IMR-90 (cell line): ENCODE measurements around the gene BOLA1. TPM values are rescaled to one million over a fixed set of nuclear protein-coding genes. Genes with fewer than 3 reads are reported as not detected.

Experiments used
- ATAC-seq: fragments of 200-7000 bp; cut with Tn5 transposase; 2 replicates; pipeline ENCODE4 v1.9.1; 2020; ENCODE audit warnings: low read depth, mild to moderate bottlenecking, moderate library complexity
- BruUV-seq: library from RNA; stranded (reverse); fragments of 400-500 nt; replicated peaks from 2 replicates; lab custom pipeline; 2021; lab: Mats Ljungman, UMichigan
- CTCF ChIA-PET: fragments of 300-600 bp; formaldehyde crosslinking; extraction: SDS; loops from one replicate; lab custom pipeline; 2021; ENCODE audit warnings: antibody characterized with exemption; lab: Yijun Ruan, JAX
- POLR2A ChIA-PET: fragments of 300-600 bp; sonication (Branson Sonifier 250); formaldehyde crosslinking; loops from one replicate; lab custom pipeline; 2022; ENCODE audit warnings: antibody characterized with exemption; ENCODE audit not compliant: unreplicated experiment; lab: Charles Lee
- DNase-seq: peaks from one replicate; pipeline ENCODE4 v3.0.0; 2013
- H2AFZ ChIP-seq: replicated peaks from 2 replicates; pipeline ENCODE3; 2013; ENCODE audit warnings: low read length, mild to moderate bottlenecking; ENCODE audit not compliant: poor library complexity
- H2AK5ac ChIP-seq: 2 replicates; pipeline ENCODE4 v1.6.1; 2013; ENCODE audit warnings: low read depth, low read length, inconsistent platforms
- H2AK9ac ChIP-seq: replicated peaks from 2 replicates; pipeline ENCODE3; 2013; ENCODE audit warnings: mild to moderate bottlenecking, low read depth, low read length, moderate library complexity; ENCODE audit not compliant: poor library complexity
- H2BK120ac ChIP-seq: 2 replicates; pipeline ENCODE4 v1.6.1; 2013; ENCODE audit warnings: low read depth, low read length, inconsistent platforms
- H2BK15ac ChIP-seq: 3 replicates; pipeline ENCODE4 v1.6.1; 2013; ENCODE audit warnings: low read depth, low read length, inconsistent platforms
- H2BK20ac ChIP-seq: 2 replicates; pipeline ENCODE4 v1.6.1; 2013; ENCODE audit warnings: low read depth, mild to moderate bottlenecking, inconsistent platforms, low read length, moderate library complexity
- H2BK5ac ChIP-seq: 2 replicates; pipeline ENCODE4 v1.6.1; 2013; ENCODE audit warnings: mild to moderate bottlenecking, low read depth, low read length, inconsistent platforms; ENCODE audit not compliant: poor library complexity, severe bottlenecking
- H3K14ac ChIP-seq: replicated peaks from 2 replicates; pipeline ENCODE4 v1.6.1; 2013; ENCODE audit warnings: low read depth, low read length, inconsistent platforms
- H3K18ac ChIP-seq: 2 replicates; pipeline ENCODE4 v1.6.1; 2013; ENCODE audit warnings: low read depth, low read length, control low read depth
- H3K23ac ChIP-seq: 2 replicates; pipeline ENCODE4 v1.6.1; 2013; ENCODE audit warnings: low read depth, low read length, inconsistent platforms
- H3K27ac ChIP-seq: 2 replicates; pipeline ENCODE4 v1.5.1; 2013; ENCODE audit warnings: mild to moderate bottlenecking, control low read depth, low read length; ENCODE audit not compliant: insufficient read depth
- H3K27me3 ChIP-seq: 2 replicates; pipeline ENCODE4 v1.6.1; 2013; ENCODE audit warnings: low read length; ENCODE audit not compliant: control insufficient read depth, insufficient read depth
- H3K36me3 ChIP-seq: 2 replicates; pipeline ENCODE4 v1.6.1; 2013; ENCODE audit warnings: low read length, mixed read lengths; ENCODE audit not compliant: control insufficient read depth, insufficient read depth
- H3K4ac ChIP-seq: 2 replicates; pipeline ENCODE4 v1.6.1; 2013; ENCODE audit warnings: low read depth, low read length, inconsistent platforms
- H3K4me1 ChIP-seq: 2 replicates; pipeline ENCODE4 v1.6.1; 2013; ENCODE audit warnings: low read length, mixed read lengths; ENCODE audit not compliant: control insufficient read depth, insufficient read depth
- H3K4me2 ChIP-seq: 2 replicates; pipeline ENCODE4 v1.6.1; 2013; ENCODE audit warnings: low read depth, mild to moderate bottlenecking, control low read depth, low read length, moderate library complexity
- H3K4me3 ChIP-seq: 2 replicates; pipeline ENCODE4 v1.5.1; 2013; ENCODE audit warnings: low read depth, mild to moderate bottlenecking, control low read depth, low read length, moderate library complexity; ENCODE audit not compliant: insufficient read depth
- H3K56ac ChIP-seq: 2 replicates; pipeline ENCODE4 v1.6.1; 2013; ENCODE audit warnings: low read length, inconsistent platforms; ENCODE audit not compliant: insufficient read depth; ENCODE audit errors: extremely low read depth
- H3K79me1 ChIP-seq, 2 experiments: 2 replicates each; pipeline ENCODE4 v1.6.1; 2013; ENCODE audit warnings: low read length in 2 of 2, inconsistent platforms in 1 of 2, low read depth in 1 of 2
- H3K9ac ChIP-seq: 2 replicates; pipeline ENCODE4 v1.6.1; 2013; ENCODE audit warnings: low read depth, low read length, control low read depth
- H3K9me1 ChIP-seq: 2 replicates; pipeline ENCODE4 v1.6.1; 2013; ENCODE audit warnings: low read length, inconsistent platforms; ENCODE audit not compliant: insufficient read depth
- H3K9me3 ChIP-seq: 2 replicates; pipeline ENCODE4 v1.6.1; 2013; ENCODE audit warnings: low read length; ENCODE audit not compliant: control insufficient read depth, insufficient read depth
- H4K20me1 ChIP-seq: 2 replicates; pipeline ENCODE4 v1.6.1; 2013; ENCODE audit warnings: low read length, inconsistent platforms; ENCODE audit not compliant: insufficient read depth
- H4K5ac ChIP-seq: 2 replicates; pipeline ENCODE4 v1.6.1; 2013; ENCODE audit warnings: mild to moderate bottlenecking, low read depth, low read length, control low read depth
- H4K8ac ChIP-seq, 2 experiments: 2 replicates each; pipeline ENCODE4 v1.6.1; 2013; ENCODE audit warnings: low read depth in 2 of 2, low read length in 2 of 2, control low read depth in 1 of 2, inconsistent platforms in 1 of 2
- H4K91ac ChIP-seq: 2 replicates; pipeline ENCODE4 v1.6.1; 2013; ENCODE audit warnings: low read depth, low read length, inconsistent platforms; ENCODE audit not compliant: insufficient read depth
- BHLHE40 ChIP-seq: fragments of 150-350 bp; IDR thresholded peaks from 2 replicates; pipeline ENCODE4 v1.6.1; 2016; ENCODE audit warnings: mild to moderate bottlenecking, low read depth, low read length
- CEBPB ChIP-seq: IDR thresholded peaks from 2 replicates; pipeline ENCODE4 v1.6.1; 2012; ENCODE audit warnings: low read depth, low read length, improper control_type of control experiment
- CHD1 ChIP-seq: IDR thresholded peaks from 2 replicates; pipeline ENCODE4 v1.6.1; 2012; ENCODE audit warnings: low read depth, low read length, improper control_type of control experiment
- CTCF ChIP-seq: conservative IDR thresholded peaks from 2 replicates; pipeline ENCODE4 v1.5.1; 2012; ENCODE audit warnings: mild to moderate bottlenecking, low read depth, low read length, improper control_type of control experiment
- ELK1 ChIP-seq: fragments of 150-350 bp; IDR thresholded peaks from 2 replicates; pipeline ENCODE4 v1.6.1; 2016; ENCODE audit warnings: low read depth, mild to moderate bottlenecking, low read length, moderate library complexity, borderline replicate concordance
- FOS ChIP-seq: fragments of 150-350 bp; IDR thresholded peaks from 2 replicates; pipeline ENCODE4 v1.6.1; 2016; ENCODE audit warnings: low read depth, low read length
- MXI1 ChIP-seq: IDR thresholded peaks from 2 replicates; pipeline ENCODE4 v1.6.1; 2012; ENCODE audit warnings: low read depth, mild to moderate bottlenecking, low read length, moderate library complexity, borderline replicate concordance
- NFE2L2 ChIP-seq: fragments of 150-350 bp; IDR thresholded peaks from 2 replicates; pipeline ENCODE4 v1.6.1; 2016; ENCODE audit warnings: low read depth, mild to moderate bottlenecking, low read length
- POLR2A ChIP-seq: IDR thresholded peaks from 2 replicates; pipeline ENCODE4 v1.6.1; 2012; ENCODE audit warnings: mild to moderate bottlenecking, low read depth, low read length
- RAD21 ChIP-seq: IDR thresholded peaks from 2 replicates; pipeline ENCODE4 v1.6.1; 2012; ENCODE audit warnings: low read length, improper control_type of control experiment
- RCOR1 ChIP-seq: IDR thresholded peaks from 2 replicates; pipeline ENCODE4 v1.6.1; 2012; ENCODE audit warnings: mild to moderate bottlenecking, low read length, improper control_type of control experiment; ENCODE audit not compliant: insufficient replicate concordance
- RFX5 ChIP-seq: IDR thresholded peaks from 2 replicates; pipeline ENCODE4 v1.8.0; 2012; ENCODE audit warnings: low read depth, mild to moderate bottlenecking, low read length, moderate library complexity
- SMC3 ChIP-seq: fragments of 150-350 bp; IDR thresholded peaks from 2 replicates; pipeline ENCODE4 v1.6.1; 2016; ENCODE audit warnings: low read depth, mild to moderate bottlenecking, antibody characterized with exemption, low read length, moderate library complexity
- WGBS, 2 experiments: methylation state at CpG; one replicate each; pipeline versions ENCODE4 v1.1.5 to v1.1.7; 2013; ENCODE audit warnings: missing lambda C conversion rate in 2 of 2; ENCODE audit not compliant: insufficient read length in 1 of 2; ENCODE audit errors: extremely low coverage in 2 of 2; 5-methylcytosine and 5-hydroxymethylcytosine counted together
- dilution Hi-C: fragments of 300-500 bp; cut with HindIII; formaldehyde crosslinking; loops from one replicate; pipeline ENCODE4 v1.14.3; 2018; ENCODE audit warnings: low sequenced_read_pairs; ENCODE audit not compliant: unreplicated experiment
- in situ Hi-C: fragments of 300-500 bp; cut with MboI; formaldehyde crosslinking; loops from 3 replicates; pipeline ENCODE4 v1.14.3; 2019; ENCODE audit warnings: low sequenced_read_pairs, inconsistent platforms, mixed read lengths
- intact Hi-C: fragments of 100-400 bp; cut with micrococcal nuclease; formaldehyde crosslinking; loops from 2 replicates; pipeline ENCODE4 v1.10.0; 2022
- polyA plus RNA-seq, 3 experiments: library from polyadenylated mRNA; depleted of rRNA; stranded (reverse); fragments of >200 nt; gene quantifications; 2 replicates each; pipeline ENCODE4 v1.2.3, GENCODE V29; 2012; ENCODE audit warnings: low replicate concordance in 1 of 3
- total RNA-seq: library from RNA; depleted of rRNA; stranded (reverse); fragments of >200 nt; gene quantifications from 2 replicates; pipeline ENCODE4 v1.2.3, GENCODE V29; 2012

BOLA1 gene
- total and polyA plus RNA-seq, 2 of the 4 experiments (the other 2 are of a cell fraction), result 3.4 to 12.6 TPM

- no peak overlapping the region for H3K4me3 ChIP-seq
Observed at GRCh38 chr1:149945206-149945605, 45.8 kb downstream of the BOLA1 start.

More at GRCh38 chr1:149945206-149945605, 45.8 kb downstream of the BOLA1 start:
- no peak overlapping the region for H2AFZ ChIP-seq
- peaks cover 3% of the 10 kb centered on the region for H3K9me1 ChIP-seq
- TF ChIP-seq RAD21 (no peak), CEBPB (no peak), RFX5 (no peak), SMC3 (no peak), MXI1 (no peak), RCOR1 (no peak), POLR2A (no peak), CHD1 (no peak), BHLHE40 (no peak), ELK1 (no peak), FOS (no peak), NFE2L2 (no peak), CTCF (no peak)
- no peak overlapping the region for H2BK15ac ChIP-seq
- no peak for DNase-seq
- H4K91ac ChIP-seq, result no peak overlapping the region
- no peak overlapping the region for H2AK5ac ChIP-seq
- H3K79me1 ChIP-seq, result peaks cover 3 to 9% of the 10 kb centered on the region in 2 experiments
- no TSS peak for BruUV-seq
- H2BK20ac ChIP-seq, result no peak overlapping the region
- H3K23ac ChIP-seq, result no peak overlapping the region
- no peak overlapping the region for H4K8ac ChIP-seq
- no CpG with 5 or more reads among the region's 4 CpGs for WGBS, 2 experiments
- no peak overlapping the region for H3K18ac ChIP-seq
- no peaks in the 10 kb centered on the region for H4K20me1 ChIP-seq
- intact Hi-C loops, result loop anchor here (10.0 kb wide), 1 partner anchor 840 kb away; no protein-coding TSS in a partner anchor
- no peaks in the 10 kb centered on the region for H3K4me1 ChIP-seq
- H3K4ac ChIP-seq, result no peak overlapping the region
- H3K56ac ChIP-seq, result no peak overlapping the region
- no peak for ATAC-seq
- no peak overlapping the region for H2BK120ac ChIP-seq
- H3K14ac ChIP-seq, result no peak overlapping the region
- no peak overlapping the region for H3K9ac ChIP-seq
- no peak overlapping the region for H3K4me2 ChIP-seq
- H2BK5ac ChIP-seq, result no peak overlapping the region
- in situ Hi-C loops, result no loop called here
- peaks cover 50% of the 10 kb centered on the region for H3K36me3 ChIP-seq
- dilution Hi-C loops, result no loop called here
- ChIA-PET POLR2A (no interaction called here), CTCF (no interaction called here)
- H3K27me3 ChIP-seq, result no peaks in the 10 kb centered on the region
- H3K27ac ChIP-seq, result no peak overlapping the region
- no peaks in the 10 kb centered on the region for H3K9me3 ChIP-seq
- no peak overlapping the region for H4K5ac ChIP-seq
- H2AK9ac ChIP-seq, result no peak overlapping the region
